Heart left ventricle (tissue), 16 donors: ENCODE measurements around the gene NSG1. TPM values are rescaled to one million over a fixed set of nuclear protein-coding genes. Genes with fewer than 3 reads are reported as not detected.
A peak's percentile ranks its signal among the peaks of the same experiment; 100 is the strongest.

Experiments
- ATAC-seq, 4 donors: fragments of 200-7000 bp; cut with Tn5 transposase; one replicate each; pipeline ENCODE4 v1.9.1; 2020 to 2022; ENCODE audit warnings: moderate library complexity in 4 of 4, mild to moderate bottlenecking in 3 of 4, moderate number of reproducible peaks in 1 of 4
- DNase-seq, 5 donors: peaks; one replicate each; pipeline ENCODE4 v3.0.0-alpha.2; 2020
- H3K27ac ChIP-seq, 12 donors: fragments of 200-600 bp; sonication (generic) in 4 of 12; one replicate each; pipeline versions ENCODE4 v1.5.0 to v1.8.0; 2016 to 2022; ENCODE audit warnings: mild to moderate bottlenecking in 2 of 12
- H3K27me3 ChIP-seq, 9 donors: fragments of 200-600 bp; sonication (generic) in 2 of 9; one replicate each; pipeline versions ENCODE4 v1.5.1 to v1.8.0; 2016 to 2022; ENCODE audit warnings: mild to moderate bottlenecking in 3 of 9
- H3K36me3 ChIP-seq, 9 donors: fragments of 200-600 bp; sonication (generic) in 2 of 9; one replicate each; pipeline versions ENCODE4 v1.5.0 to v1.8.0; 2018 to 2022; ENCODE audit warnings: mild to moderate bottlenecking in 2 of 9
- H3K4me1 ChIP-seq, 12 donors: fragments of 200-600 bp; sonication (generic) in 4 of 12; one replicate each; pipeline versions ENCODE4 v1.5.0 to v1.8.0; 2016 to 2022; ENCODE audit warnings: mild to moderate bottlenecking in 3 of 12
- H3K4me3 ChIP-seq, 12 donors: fragments of 200-600 bp; sonication (generic) in 4 of 12; one replicate each; pipeline versions ENCODE4 v1.5.0 to v1.8.0; 2017 to 2022; ENCODE audit warnings: mild to moderate bottlenecking in 9 of 12, moderate library complexity in 4 of 12
- H3K9me3 ChIP-seq, 12 donors: fragments of 200-600 bp; sonication (generic) in 4 of 12; one replicate each; pipeline versions ENCODE4 v1.5.0 to v1.8.0; 2016 to 2022; ENCODE audit warnings: mild to moderate bottlenecking in 1 of 12
- CTCF ChIP-seq, 12 donors: fragments of 200-600 bp; sonication (generic) in 4 of 12; IDR thresholded peaks; one replicate each; pipeline versions ENCODE4 v1.5.0 to v1.8.0; 2018 to 2022; ENCODE audit warnings: antibody characterized with exemption in 12 of 12, mild to moderate bottlenecking in 5 of 12
- POLR2A ChIP-seq, 2 donors: fragments of 450-650 bp; IDR thresholded peaks; one replicate each; pipeline ENCODE4 v1.6.1; 2017; ENCODE audit warnings: antibody characterized with exemption in 2 of 2, mild to moderate bottlenecking in 2 of 2, moderate library complexity in 2 of 2
- WGBS, 4 donors: extraction: QIAGEN DNeasy Blood & Tissue Kit in 2 of 4; methylation state at CpG; one replicate each; pipeline versions ENCODE4 v1.1.5 to v1.1.7; 2013 to 2018; 5-methylcytosine and 5-hydroxymethylcytosine counted together
- intact Hi-C, 10 donors: fragments of 100-400 bp; cut with DNase I; formaldehyde crosslinking; loops; one replicate each; pipeline versions ENCODE4 v1.11.1 to v1.14.2; 2022
- polyA plus RNA-seq, 2 donors: library from polyadenylated mRNA; stranded (reverse); fragments of 200-250 nt; gene quantifications; one replicate each; pipeline ENCODE4 v1.2.3, GENCODE V29; 2013
- total RNA-seq, 9 donors: library from RNA; depleted of rRNA in 2 of 9; stranded (reverse); fragments of >200 nt in 2 of 9; fragmentation: NEBNext Ultra II Directional in 3 of 9; extraction: Animal tissue kit (Norgen Biotek cat#: 25700) in 3 of 9; gene quantifications; one replicate each; pipeline versions ENCODE4 v1.1.0 to v1.2.4, GENCODE V29; 2016 to 2023
- donor health status: ischemic (EF 13 %, LVEDD 7.1; RV severe dilation, severe dysfunction).
- donor health status: healthy with polysubstance abuse.
- donor health status: DM: no; HTN: yes; CAD: no.
- donor health status: DM: no; HTN: no; CAD: no.
- donor health status: ischemic (EF 25% LVEDD 6.9; RV normal size, moderate dysfunction).
- donor health status: ischemic (EF 25% LVEDD 5.7; RV mildly dilated, moderate dysfunction).
- donor health status: healthy.
- donor health status: DM: yes; HTN: yes; CAD: no.
- donor health status: ischemic (EF 35%, LVEDD 5.7; RV mildly dilated, moderate dysfunction).
- donor health status: nonischemic (EF 11% LVEDD 7.7; RV severe dilation, severe dysfunction).
- donor health status: DM: yes; HTN: yes; CAD: no.
- donor health status: PGD.
- donor health status: ischemic (EF 29% LVEDD 5.4; RV normal size, mild dysfunction).
- donor health status: nonischemic (EF 23%, LVEDD 6.1; RV moderate dilation, normal function).

The NSG1 gene
- total and polyA plus RNA-seq, 11 donors: 2.1 to 19.7 (median 3.4) TPM

- H3K4me1 ChIP-seq: no peaks in the 10 kb centered on the region
- no peak overlapping the region for H3K27ac ChIP-seq
- no peak overlapping the region for H3K4me3 ChIP-seq
- no peak for ATAC-seq
- peaks cover 0 to 70% (median 54%) of the 10 kb centered on the region in 9 donors for H3K36me3 ChIP-seq
- no peak for TF ChIP-seq CTCF (IDR thresholded peaks at IDR 0.05)
- TF ChIP-seq POLR2A (IDR thresholded peaks at IDR 0.05): no peak
- H3K9me3 ChIP-seq: no peaks in the 10 kb centered on the region
- H3K27me3 ChIP-seq: no peaks in the 10 kb centered on the region
- no peak for DNase-seq
- 89 to 91% (median 90%) methylated on average over 13 of the region's 13 CpGs for WGBS, 4 donors
- intact Hi-C loops: loop anchor here in 2 of 10 donors (5.0 to 10.0 kb wide), 2 partner anchors 170 to 173 kb away; no protein-coding TSS in a partner anchor
These were observed 38.3 kb downstream of the NSG1 start for GRCh38 chr4:4425119-4425690.

GRCh38 chr4:4425696-4426095 lies 38.8 kb downstream of the NSG1 start:
- H3K27ac ChIP-seq: no peak overlapping the region
- 84 to 88% (median 86%) methylated on average over 7 of the region's 7 CpGs for WGBS, 4 donors
- peaks cover 0 to 65% (median 49%) of the 10 kb centered on the region in 9 donors for H3K36me3 ChIP-seq
- no peak overlapping the region for H3K4me3 ChIP-seq
- DNase-seq (peak in 2 of 5 donors; percentile 16 to 43), ATAC-seq (peak in 3 of 4 donors; percentile 70 to 83 (median 79))
- TF ChIP-seq POLR2A (IDR thresholded peaks at IDR 0.05) (no peak), CTCF (IDR thresholded peaks at IDR 0.05) (no peak)
- no peaks in the 10 kb centered on the region for H3K27me3 ChIP-seq
- no peaks in the 10 kb centered on the region for H3K4me1 ChIP-seq
- intact Hi-C loops: loop anchor here in 2 of 10 donors (5.0 to 10.0 kb wide), 2 partner anchors 171 to 173 kb away; no protein-coding TSS in a partner anchor
- no peaks in the 10 kb centered on the region for H3K9me3 ChIP-seq

GRCh38 chr4:4426511-4427120 lies 39.7 kb downstream of the NSG1 start:
- intact Hi-C loops: loop anchor here in 2 of 10 donors (5.0 to 10.0 kb wide), 2 partner anchors 172 to 174 kb away; no protein-coding TSS in a partner anchor
- H3K27ac ChIP-seq: no peak overlapping the region
- WGBS, 4 donors: 85 to 92% (median 87%) methylated on average over 11 of the region's 11 CpGs
- no peak overlapping the region for H3K4me3 ChIP-seq
- peaks cover 0 to 56% (median 40%) of the 10 kb centered on the region in 9 donors for H3K36me3 ChIP-seq
- H3K9me3 ChIP-seq: no peaks in the 10 kb centered on the region
- peak in 1 of 5 donors; percentile 7 for DNase-seq
- no peak for ATAC-seq
- no peaks in the 10 kb centered on the region for H3K27me3 ChIP-seq
- TF ChIP-seq CTCF (IDR thresholded peaks at IDR 0.05): no peak
- TF ChIP-seq POLR2A (IDR thresholded peaks at IDR 0.05): no peak
- H3K4me1 ChIP-seq: no peaks in the 10 kb centered on the region

GRCh38 chr4:4427121-4427870 lies 40.4 kb downstream of the NSG1 start:
- no peak overlapping the region for H3K27ac ChIP-seq
- H3K27me3 ChIP-seq: no peaks in the 10 kb centered on the region
- H3K4me1 ChIP-seq: no peaks in the 10 kb centered on the region
- TF ChIP-seq POLR2A (IDR thresholded peaks at IDR 0.05): no peak
- TF ChIP-seq CTCF (IDR thresholded peaks at IDR 0.05): no peak
- intact Hi-C loops: loop anchor here in 2 of 10 donors (5.0 to 10.0 kb wide), 2 partner anchors 172 to 175 kb away; no protein-coding TSS in a partner anchor
- DNase-seq: peak in 2 of 5 donors; percentile 5 to 6
- 90 to 94% (median 92%) methylated on average over 12 of the region's 12 CpGs for WGBS, 4 donors
- H3K4me3 ChIP-seq: no peak overlapping the region
- peaks cover 0 to 55% (median 39%) of the 10 kb centered on the region in 9 donors for H3K36me3 ChIP-seq
- no peak for ATAC-seq
- no peaks in the 10 kb centered on the region for H3K9me3 ChIP-seq
